Lower leg skin (tissue), 3 donors: ENCODE results near the gene CDKL2.

ENCODE experiments used
- POLR2A ChIP-seq, 2 donors: fragments of 450-650 bp; IDR thresholded peaks; one replicate each; pipeline ENCODE4 v1.6.1; 2016 to 2017; ENCODE audit warnings: antibody characterized with exemption in 2 of 2, mild to moderate bottlenecking in 1 of 2, moderate library complexity in 1 of 2
- TF ChIP-seq, protein P1 (sequence below), 3 donors: fragments of 450-650 bp; IDR thresholded peaks; one replicate each; pipeline ENCODE4 v1.5.1; 2016; ENCODE audit warnings: antibody characterized with exemption in 3 of 3, mild to moderate bottlenecking in 3 of 3, moderate library complexity in 2 of 3

DNA sequence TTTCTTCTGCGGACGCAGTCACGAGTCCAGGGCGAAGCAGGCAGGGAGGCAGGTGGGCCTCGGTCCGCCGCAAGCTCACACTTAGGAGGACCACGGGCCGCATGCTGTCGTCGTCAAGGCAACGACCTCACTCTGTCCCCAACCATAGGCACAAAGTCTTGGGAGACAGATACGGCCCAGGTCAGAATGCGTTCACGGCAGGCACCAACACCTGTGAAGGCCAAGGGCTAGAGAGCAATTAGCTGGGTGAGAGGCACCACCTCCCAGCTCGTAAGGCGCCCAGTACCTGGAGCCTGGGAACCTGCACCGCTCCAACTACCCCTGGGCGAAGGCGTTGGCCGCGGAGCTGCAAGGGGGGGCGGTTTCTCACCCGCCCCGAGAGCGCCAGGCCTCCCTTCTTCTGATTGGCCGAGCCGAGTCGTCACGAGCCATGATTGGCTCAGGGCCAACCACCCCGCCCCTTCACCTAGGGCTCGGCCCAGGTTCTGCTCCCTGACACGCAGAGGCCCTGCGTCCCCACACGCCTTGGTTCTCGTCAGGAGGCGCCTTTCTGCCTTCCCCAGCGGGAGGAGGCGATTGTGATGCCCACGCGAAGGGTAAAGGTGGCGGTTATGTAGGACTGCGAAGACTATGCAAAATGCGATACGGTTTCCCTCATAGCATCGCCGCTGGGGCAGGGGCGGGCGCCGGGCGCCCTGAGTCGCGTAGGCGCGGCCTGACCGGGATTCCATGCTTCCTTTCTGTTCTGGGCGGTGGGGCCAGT, at the start of gene CDKL2:
- TF ChIP-seq POLR2A (IDR thresholded peaks at IDR 0.05) = no peak
- TF ChIP-seq, protein P1, sequence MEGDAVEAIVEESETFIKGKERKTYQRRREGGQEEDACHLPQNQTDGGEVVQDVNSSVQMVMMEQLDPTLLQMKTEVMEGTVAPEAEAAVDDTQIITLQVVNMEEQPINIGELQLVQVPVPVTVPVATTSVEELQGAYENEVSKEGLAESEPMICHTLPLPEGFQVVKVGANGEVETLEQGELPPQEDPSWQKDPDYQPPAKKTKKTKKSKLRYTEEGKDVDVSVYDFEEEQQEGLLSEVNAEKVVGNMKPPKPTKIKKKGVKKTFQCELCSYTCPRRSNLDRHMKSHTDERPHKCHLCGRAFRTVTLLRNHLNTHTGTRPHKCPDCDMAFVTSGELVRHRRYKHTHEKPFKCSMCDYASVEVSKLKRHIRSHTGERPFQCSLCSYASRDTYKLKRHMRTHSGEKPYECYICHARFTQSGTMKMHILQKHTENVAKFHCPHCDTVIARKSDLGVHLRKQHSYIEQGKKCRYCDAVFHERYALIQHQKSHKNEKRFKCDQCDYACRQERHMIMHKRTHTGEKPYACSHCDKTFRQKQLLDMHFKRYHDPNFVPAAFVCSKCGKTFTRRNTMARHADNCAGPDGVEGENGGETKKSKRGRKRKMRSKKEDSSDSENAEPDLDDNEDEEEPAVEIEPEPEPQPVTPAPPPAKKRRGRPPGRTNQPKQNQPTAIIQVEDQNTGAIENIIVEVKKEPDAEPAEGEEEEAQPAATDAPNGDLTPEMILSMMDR (IDR thresholded peaks at IDR 0.05) = no peak
